Mucosa of gallbladder (tissue), 1 donor: ENCODE data around the gene RAX2. TPM values are rescaled to one million over a fixed set of nuclear protein-coding genes. Genes with fewer than 3 reads are reported as not detected.

Experiments
- DNase-seq: peaks from one replicate; pipeline ENCODE4 v3.0.0-alpha.2; 2020; ENCODE audit warnings: low spot score
- total RNA-seq: library from RNA; stranded (reverse); gene quantifications from one replicate; pipeline ENCODE4 v1.2.1, GENCODE V29; 2021
- donor health status: DM: no; HTN: no; CAD: no.

Gene RAX2
- total RNA-seq, 1 donor from 2014 or later: not detected

- DNase-seq: no peak
Measured at GRCh38 chr19:3730457-3730958, 41.5 kb downstream of the RAX2 start.

GRCh38 chr19:3725640-3726310, 46.3 kb downstream of the RAX2 start:
- peak; percentile 88 for DNase-seq

- DNase-seq: no peak
Measured at GRCh38 chr19:3725121-3725520, 46.9 kb downstream of the RAX2 start.

GRCh38 chr19:3723883-3724282, 48.1 kb downstream of the RAX2 start:
- no peak for DNase-seq

- DNase-seq: no peak
Measured at GRCh38 chr19:3723110-3723488, 48.9 kb downstream of the RAX2 start.

- peak; percentile 58 for DNase-seq
Measured at GRCh38 chr19:3722443-3723109, 49.5 kb downstream of the RAX2 start.

GRCh38 chr19:3721887-3722442, 50.1 kb downstream of the RAX2 start:
- no peak for DNase-seq

DNA sequence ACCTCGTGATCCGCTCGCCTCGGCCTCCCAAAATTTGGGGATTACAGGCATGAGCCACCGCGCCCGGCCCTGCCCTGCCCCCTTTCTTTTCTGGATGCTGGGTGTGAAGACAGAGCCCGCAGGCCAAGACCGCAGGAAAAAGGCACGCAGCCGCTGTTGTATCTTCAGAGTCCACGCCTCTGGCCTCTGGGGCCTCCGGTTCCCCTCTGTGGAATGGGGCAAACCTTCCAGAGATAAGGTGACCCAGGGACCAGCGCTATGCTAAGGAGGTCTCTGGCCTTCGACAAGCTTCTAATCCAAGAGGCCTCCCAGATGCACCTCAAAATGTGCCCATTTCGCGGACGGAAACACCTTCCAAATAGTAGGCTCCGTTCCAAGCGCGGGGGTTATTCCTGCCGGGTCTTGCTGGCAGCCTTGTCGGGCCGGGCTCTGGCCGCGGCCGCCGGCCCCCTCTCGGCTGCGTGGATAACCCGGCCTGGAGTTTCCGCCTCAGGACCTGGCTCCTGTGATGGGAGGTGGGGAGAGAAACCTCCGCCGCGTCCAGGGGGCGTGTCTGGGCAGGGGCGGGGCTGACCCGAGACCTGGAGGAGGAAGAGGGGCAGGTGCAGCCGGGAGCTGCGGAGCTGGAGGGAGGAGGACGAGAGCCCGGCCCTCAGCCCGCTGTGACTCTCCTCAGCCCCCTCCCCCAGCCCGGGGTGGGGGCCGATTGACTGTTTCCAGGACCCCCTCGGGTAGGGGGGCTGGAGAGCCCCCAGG, 50.7 kb downstream of the RAX2 start:
- peak; percentile 92 for DNase-seq

DNA sequence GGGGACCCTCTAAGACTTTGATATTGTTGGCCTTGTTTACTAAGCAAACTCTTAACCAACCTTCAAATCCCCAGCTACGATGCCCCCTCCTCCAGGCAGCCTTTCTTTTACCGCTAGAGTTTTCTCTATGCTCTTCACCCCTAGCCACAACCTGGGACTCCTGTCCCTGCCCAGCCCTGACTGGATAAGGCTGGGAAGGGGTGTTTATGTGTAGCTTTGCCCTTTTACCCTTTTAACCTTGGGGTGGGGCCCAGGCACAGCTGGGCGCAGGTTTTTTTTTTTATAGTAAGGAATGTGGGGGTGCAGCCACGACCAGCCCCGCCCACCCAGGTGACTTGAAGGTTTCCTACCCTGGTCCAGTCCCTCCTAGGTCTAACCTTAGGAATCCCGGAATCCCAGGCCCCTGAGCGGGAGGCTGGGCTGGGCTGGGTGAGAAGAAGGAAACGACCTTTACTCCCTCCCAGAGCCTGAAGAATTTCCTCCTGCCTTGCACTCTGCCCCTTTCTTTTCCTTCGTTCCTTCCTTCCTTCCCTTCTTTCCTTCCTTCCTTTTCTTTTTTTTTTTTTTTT, 51.6 kb downstream of the RAX2 start:
- peak; percentile 69 for DNase-seq

DNA sequence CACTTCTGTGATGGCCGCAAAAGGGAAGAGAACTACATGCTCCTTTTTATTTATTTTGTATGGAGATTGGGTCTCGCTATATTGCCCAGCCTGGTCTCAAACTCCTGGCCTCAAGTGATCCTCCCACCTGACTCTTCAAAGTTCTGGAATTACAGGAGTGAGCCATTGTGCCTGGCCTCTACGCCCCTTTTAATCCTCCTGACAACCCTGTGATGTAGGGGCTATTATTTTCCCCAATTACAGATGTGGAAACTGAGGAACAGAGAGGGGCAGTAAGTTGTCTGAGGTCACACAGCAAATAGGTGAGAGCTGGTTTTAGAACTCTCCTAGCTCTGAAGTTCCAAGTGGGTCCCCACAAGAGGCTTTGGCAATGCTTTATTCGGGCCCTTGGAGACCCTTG, 52.2 kb downstream of the RAX2 start:
- DNase-seq: no peak

Other genes starting within 250 kb of the RAX2 start
- gene TEKTIP1, start 233.1 kb downstream of the RAX2 start, total RNA-seq: 10.3 TPM
- 64.1 TPM for gene MFSD12, start 214.6 kb downstream of the RAX2 start, total RNA-seq
- gene HMG20B, start 199.3 kb downstream of the RAX2 start, total RNA-seq: 100 TPM
- gene GIPC3, start 186.8 kb downstream of the RAX2 start, total RNA-seq: 1.3 TPM
- gene TBXA2R, start 165.4 kb downstream of the RAX2 start, total RNA-seq: 4.9 TPM
- 25.8 TPM for gene CACTIN, start 145.4 kb downstream of the RAX2 start, total RNA-seq
- 72.9 TPM for gene PIP5K1C, start 71.8 kb downstream of the RAX2 start, total RNA-seq
- gene TJP3, start 63.8 kb downstream of the RAX2 start, total RNA-seq: 141 TPM
- gene APBA3, start 10.5 kb downstream of the RAX2 start, total RNA-seq: 32.8 TPM
- 57.5 TPM for gene MRPL54, start 9.5 kb downstream of the RAX2 start, total RNA-seq
- 4.7 TPM for gene MATK, start 14.2 kb upstream of the RAX2 start, total RNA-seq
- 0.55 TPM for gene ZFR2, start 96.8 kb upstream of the RAX2 start, total RNA-seq
- gene ATCAY, start 108.5 kb upstream of the RAX2 start, total RNA-seq: 0.63 TPM
- not detected for gene NMRK2, start 160.8 kb upstream of the RAX2 start, total RNA-seq
- 113 TPM for gene DAPK3, start 198.9 kb upstream of the RAX2 start, total RNA-seq
- 2,245 TPM for gene EEF2, start 213.2 kb upstream of the RAX2 start, total RNA-seq
- 31.9 TPM for gene PIAS4, start 235.5 kb upstream of the RAX2 start, total RNA-seq